Superior temporal gyrus (tissue), 1 donor: ENCODE results near the gene MBNL2.

Source experiments
- DNase-seq: peaks from one replicate; pipeline ENCODE4 v3.0.0-alpha.2; 2016; ENCODE audit errors: extremely low spot score

The MBNL2 gene

DNA sequence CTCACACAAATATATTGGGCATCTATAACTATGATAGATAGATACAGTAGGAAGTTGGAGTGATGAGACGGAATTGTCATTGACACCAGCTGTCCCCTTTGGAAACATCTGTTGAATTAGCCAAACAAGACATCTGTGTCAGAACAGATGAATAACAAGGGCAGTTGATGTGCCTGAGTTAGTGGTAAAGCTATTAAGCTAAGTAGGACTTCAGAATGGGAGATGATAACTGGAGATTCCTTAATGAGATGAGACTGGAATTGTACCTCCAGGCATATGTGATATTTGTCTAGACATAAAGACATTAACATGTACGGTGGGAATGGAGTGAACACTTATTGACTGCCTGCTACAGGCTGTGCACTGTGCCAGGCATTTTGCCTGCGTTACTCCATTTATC, 78.7 kb downstream of the MBNL2 start:
- DNase-seq = no peak

DNA sequence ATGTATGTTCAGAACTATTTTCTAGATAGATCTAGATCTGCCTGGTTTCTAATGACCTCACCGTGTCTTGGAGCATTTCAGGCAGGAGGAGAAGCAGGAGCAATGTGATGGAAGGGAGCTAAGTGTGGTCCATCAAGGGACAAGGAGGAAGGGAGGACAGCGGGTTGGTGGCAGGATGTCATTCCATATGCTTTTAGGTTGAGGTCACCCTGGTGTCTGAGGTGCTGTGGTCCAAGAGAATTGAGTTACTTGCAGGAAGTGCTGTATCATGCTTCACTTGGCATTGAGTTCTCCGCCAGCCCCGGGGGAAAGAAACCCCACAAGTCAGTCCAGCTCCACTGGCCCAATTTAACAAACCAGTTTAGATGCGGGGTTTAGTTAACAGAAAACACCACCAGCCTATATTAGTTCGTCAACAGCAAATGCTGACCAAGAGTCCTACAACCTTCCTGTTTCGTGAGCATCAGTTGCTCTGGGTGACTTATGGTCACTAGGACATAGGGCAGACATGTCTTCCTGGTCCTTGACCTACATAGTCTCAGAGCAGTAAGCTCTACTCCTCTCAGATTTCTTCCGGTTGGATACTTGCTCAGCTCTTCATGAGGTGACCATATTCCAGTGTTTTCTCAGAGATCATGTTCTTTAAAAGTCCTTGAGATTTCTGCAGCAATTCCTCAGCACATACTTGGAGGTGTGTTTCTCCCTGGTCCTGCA, 79.4 kb downstream of the MBNL2 start:
- no peak for DNase-seq

DNA sequence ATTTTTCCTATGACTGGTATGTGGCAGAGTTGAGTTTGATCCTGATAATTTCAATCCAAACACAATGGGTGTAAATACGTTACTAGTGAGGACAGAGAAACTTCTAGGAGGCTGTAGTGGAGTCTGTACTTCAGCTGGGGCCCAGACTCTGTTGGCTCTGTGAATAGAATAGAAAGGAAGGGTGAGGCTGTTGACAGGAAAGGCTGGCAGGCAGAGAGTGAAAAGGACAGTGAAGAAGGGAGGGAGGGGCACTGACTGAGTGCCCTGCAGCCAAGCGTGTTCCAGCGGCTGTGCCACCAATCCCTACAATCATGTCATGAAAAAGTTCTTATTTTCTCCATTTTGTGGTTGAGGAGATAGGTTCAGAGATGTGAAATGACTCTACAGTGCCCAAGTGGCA, 80.5 kb downstream of the MBNL2 start:
- no peak for DNase-seq

DNA sequence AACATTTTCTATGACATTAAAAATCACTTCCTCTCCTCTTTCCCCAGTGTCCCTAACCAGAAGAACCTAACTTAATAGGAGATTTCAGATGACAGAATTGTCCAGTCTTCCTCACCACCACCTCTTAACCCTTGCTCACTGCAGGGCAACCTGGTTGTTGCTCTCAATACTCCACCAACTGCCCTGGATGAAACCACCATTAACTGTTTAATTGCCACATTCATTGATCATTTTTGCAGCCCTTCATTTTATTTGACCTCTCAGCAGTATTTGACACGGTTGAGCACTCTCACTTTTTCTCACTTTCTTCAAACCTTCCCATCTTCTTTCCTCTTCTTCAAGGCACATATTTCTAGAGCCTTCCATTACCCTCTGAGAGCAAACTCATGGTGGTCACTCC, 84.0 kb downstream of the MBNL2 start:
- DNase-seq = no peak

DNA sequence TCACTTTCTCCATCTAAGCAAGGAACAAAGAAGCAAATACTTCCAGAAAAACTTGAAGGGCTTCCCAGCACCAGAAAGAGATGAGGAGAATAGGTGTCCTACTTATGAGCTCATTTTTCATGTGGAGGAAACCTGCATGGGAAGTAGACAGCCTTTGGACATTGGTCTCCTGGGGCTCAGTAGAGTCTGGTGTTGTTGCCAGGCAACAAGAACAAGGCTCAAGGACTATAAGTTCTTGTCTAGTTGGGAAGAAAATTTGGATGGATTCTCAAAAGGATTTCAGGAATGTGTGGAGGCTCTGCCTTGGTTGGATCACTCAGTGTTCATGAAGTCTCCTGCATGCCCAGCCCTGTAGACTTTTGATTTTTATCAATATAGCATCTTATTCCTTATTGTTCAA, 84.5 kb downstream of the MBNL2 start:
- no peak for DNase-seq

DNA sequence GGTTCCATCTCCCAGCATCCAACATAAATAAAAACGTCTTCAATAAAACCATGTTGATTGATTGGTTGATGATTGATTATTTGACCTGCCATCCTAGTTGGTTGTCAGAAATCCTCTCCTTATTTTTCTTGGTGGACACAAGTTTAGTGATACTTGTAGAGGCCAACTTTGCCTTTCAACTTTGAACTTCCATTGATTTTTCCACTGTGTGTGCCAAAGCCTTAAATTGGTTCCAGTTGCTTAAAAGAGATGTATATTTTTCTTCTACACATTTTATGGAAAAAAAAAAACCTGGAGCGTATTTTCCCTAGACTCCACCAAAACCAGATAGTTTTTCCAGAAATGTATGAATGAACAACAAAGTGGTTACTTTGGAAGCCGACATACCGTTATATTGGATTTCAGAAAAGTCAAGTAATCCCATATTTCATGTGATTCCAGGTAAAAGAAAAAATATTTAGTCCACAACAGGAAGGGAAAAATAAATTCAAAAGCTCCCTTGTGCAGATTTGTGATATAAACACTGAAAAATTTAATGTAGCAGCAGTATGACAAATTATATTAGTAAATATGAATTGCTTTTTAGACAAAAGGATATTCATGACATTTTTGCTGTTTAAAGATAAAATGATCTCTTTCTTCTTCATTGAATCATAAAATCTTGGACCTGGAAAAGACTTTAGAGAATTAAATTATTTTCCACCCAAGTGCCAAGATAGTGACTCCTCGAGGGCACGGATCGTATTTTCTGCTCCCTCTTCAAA, 85.2 kb downstream of the MBNL2 start:
- no peak for DNase-seq

DNA sequence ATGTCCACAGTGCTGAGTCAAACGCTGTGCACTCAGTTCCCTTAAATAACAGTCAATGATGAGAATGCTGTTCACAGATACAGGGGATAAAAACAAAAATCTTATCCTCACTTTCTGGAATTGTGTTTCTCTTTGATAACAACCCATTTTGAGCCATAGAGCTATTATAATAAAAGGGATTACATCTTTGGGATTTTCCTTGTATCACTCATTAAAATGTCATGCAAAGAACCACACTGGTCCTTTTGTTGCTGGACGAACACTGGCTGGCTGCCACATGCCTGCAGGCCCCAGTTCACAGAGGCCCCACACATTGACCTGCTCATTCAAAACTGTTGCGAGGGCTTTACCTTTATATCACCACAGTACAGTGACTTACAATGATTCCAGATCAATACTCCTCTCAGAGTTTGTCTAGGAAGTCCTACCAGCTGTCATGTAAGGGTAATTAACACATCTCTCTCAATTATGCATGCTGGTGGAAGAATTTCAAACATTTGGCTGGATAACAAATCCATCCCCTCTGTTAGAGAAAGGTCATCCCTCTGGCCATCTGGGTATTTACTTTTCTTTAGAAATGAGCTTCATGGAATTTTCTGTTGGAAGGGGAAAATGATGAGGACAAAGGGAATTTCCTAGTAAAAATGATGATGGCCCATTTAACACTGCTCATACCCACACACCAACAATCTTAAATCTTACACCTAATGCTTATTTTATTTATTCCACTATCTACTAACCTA, 85.9 kb downstream of the MBNL2 start:
- peak; percentile 87 for DNase-seq

DNA sequence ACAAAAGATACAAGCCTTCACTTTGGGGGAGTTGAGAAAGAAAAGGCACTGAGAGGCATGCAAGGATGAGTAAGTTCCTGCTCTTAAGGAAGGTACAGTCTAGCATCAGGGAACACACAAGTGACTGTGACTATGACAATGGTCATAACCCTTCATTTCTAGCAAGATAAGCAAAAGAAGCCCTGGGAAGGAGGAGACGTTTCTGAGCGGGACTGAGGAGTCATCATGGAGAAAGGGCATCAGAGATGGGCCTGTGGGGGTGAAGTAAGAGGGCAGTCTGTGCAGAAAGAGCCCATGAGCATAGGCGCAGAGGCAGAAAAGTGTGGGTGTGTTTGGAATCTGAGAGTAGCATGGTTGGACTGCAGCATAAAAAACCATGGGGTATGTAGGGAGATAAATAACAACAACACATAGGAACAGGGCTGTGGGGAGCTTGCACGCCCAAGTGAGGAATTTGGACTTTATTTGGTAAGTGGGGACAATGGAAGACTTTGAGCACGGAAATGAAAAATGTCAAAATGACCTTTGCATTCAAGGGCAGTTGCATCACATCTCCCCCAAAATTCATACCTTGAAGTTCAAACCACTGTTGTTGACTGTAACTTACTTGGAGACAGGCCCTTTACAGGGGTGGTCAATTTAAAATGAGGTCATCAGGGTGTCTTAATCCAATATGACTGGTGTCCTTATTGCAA, 86.7 kb downstream of the MBNL2 start:
- no peak for DNase-seq

DNA sequence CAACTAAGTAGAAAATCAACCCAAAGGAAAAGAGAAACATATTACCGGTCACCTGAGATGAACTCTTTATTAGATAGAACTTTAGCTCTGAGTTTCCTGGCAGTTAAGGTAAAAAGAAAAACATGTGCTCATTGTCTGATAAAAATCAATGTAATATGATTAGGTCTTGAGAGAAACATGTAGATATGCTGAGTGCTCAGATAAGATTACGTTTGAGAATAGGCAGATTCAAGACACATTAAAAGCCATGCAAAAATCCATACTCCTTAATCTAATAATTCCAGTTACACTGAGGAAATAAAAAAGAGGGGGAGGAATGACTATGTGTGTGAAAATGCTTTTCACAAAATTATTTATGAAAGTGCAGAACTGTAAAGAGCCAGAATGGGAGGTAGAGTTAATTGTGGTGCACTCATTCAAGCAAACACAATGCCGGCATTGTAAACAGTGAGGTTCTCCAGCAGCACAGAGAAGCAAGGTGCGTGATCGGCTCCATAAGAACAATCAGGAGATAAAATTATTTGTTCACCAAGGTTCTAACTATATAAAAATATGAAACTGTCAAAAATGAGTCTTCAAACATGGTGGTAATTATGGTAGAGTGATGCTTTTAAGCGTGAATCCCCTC, 88.8 kb downstream of the MBNL2 start:
- DNase-seq = no peak

DNA sequence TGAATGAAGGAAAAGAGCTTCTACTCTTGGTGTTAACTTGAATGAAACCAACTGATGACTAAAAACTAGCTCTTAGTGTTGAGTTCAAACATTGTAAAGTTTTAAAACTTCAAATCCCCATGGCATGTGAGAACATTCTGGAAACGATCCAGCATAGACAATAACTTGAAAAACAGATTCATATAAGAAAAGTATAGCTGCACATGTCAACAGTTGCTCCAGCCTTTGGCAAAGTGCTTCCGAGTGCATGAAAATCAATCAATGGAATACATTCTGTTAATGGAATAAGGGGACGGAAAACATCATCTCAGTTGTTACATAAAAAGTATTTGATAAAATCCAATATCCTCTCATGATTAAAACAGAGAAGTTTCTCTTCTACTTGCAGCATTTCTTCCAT, 89.8 kb downstream of the MBNL2 start:
- no peak for DNase-seq

DNA sequence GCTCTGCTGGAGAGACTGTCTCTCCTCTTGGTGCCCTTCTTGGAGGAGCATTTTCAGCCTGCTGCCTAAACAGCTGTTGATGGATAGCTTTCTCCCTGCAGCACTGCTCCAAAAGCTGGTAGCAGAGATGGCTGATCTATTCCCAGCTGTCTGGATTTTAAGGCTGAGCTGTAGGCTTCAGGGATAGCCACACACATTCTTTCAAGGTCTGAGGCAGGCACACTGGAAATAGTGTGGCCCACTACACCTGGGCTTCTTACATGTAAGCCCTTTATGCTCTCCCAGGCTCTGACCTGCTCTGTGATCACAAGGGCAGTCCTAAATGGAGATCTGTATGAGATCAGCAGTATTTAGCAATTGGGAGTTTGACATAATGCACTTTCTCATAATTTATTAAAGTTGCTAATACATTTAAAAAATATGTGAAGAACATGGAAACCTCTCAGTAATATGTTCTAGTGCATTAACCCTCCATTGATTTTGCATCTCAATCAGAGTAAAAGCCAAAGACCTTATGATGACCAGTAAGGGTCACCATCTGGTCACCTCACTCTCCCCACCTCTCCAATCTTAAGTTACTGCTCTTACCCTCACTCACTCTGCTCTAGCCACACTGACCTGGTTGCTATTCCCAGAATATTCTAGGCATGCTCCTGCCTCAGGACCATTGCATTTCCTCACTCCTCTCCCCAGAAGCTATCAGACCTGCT, 91.6 kb downstream of the MBNL2 start:
- DNase-seq = no peak

DNA sequence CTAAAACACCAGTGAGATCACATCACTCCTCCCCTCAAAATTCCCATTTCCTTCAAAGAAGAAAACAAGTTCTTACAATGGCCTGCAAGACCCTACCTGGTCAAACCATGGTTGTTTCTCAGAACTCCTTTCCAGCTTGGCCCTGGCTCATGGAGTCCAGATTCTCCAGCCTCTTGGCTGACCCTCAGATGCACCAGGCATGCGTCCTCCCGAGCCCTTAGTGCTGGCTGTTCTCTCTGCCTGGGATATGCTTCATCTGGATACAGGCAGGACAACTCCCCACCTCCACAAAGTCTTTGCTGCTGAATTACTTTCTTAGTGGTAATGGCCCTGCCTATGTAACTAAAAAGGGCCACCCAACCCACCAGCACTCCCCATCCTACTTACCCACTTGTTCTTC, 94.3 kb downstream of the MBNL2 start:
- no peak for DNase-seq

DNA sequence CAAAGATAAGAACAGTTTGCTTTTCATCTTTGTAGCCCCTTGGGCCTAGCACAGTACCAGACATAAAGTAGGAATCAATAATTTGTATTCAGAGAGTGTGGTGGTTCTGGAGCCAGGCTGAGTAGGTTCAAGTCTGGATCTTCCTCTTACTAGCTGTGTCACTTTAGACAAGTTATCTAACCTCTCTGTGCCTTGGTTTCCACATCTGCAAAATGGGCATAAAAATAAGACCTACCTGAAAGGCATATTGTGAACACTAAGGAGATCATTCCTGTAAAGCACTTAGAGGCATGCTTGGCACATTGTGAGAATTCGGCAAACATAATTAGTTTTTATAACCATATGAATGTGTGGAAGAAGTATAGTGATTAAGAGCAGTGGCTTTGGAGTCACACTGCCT, 95.8 kb downstream of the MBNL2 start:
- DNase-seq = no peak

DNA sequence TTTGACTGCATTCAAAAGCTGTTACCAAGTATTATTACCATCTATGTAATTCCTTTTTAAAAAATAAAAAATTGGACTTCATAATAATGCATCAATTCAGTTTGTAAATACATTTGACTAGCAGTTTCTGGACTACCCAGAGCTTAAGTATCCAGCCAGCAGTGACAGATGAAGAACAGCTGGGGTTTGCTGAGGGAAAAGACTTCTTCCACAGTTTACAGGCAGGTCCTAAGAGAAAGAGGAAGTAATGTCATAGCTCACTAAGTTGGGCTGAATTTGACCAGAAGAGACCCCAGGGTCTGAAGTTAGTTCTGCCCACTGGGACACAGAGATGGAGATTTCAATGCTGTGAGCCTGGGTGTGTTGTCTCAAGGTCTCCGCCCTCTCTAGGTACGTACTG, 96.4 kb downstream of the MBNL2 start:
- no peak for DNase-seq

DNA sequence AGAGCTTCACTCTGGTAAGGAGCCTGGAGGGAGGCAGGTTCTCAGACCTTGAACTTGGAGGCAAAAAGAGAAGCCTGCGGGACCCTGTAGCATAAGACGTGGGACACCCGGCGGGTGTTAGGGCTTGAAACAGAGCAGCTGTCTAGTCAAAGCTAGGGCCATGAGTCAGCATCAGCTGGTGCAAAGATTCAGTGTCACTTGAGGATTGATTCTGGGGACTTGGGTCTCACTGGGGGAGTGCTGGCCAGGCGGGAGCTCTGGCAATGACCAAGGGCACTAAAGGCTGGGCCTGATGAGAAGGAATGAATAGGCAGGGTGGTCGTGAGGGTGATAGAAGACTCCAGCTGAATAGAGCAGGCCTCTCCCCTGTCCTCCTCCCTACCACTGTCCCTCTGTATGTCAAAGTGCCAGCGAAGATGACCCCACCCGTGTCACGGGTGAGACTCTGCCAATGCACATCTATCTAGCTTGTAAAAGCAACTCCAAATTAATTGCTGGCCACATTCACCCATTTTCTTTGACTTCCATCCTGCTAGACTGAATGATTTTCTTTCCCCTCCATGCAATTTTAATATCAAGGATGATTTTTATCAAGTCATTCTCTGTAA, 97.1 kb downstream of the MBNL2 start:
- no peak for DNase-seq

DNA sequence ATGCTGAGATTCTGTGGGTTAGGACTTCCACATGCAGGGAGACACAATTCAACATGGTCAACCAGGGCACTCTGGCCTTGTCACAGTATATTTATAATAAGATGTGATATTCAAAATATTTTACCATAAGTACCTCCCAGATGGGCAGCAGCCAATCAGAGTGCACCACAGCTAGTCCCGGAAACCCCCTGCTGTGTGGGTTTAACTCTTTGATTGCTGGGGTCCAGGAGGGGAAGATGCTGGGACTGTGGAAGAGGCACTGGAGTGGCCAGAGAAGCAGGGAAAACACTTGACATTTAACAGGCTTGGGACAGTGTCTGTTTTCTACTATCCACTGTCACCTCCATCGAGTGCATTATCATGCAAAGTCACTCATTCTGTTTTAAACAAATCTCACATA, 99.0 kb downstream of the MBNL2 start:
- no peak for DNase-seq

DNA sequence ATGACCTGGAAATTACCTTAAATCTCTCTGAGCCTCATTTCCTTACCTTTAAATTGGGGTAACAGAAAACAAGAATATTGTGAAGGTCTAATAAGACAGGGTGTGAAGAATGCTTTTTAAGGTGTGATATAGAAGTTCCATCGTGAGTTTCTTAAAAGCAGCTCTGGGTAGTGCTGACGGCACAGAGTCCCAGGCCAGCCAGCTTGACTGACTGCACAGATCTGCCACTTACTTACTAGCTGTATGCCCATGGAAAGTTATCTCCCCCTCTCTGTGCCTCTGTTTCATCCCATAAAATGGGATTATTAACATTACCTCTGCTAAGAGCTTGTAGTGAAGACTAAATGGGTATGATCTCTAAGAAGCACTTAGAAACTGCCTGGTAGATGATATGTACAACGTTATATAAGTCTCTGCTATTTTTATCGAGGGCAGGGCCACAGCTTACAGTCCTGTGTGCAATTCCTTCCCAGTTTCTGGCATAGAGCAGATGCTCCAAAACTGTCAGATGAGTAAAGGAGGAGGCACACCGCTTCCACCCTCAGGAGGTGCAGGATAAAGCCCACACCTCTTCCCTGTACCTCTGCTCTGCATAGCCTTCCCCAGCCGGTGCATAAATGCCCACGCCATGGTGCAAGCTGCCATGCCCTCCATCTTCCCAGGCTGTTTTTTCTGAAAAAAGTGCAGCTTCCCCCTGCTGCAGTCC, 99.6 kb downstream of the MBNL2 start:
- DNase-seq = no peak

DNA sequence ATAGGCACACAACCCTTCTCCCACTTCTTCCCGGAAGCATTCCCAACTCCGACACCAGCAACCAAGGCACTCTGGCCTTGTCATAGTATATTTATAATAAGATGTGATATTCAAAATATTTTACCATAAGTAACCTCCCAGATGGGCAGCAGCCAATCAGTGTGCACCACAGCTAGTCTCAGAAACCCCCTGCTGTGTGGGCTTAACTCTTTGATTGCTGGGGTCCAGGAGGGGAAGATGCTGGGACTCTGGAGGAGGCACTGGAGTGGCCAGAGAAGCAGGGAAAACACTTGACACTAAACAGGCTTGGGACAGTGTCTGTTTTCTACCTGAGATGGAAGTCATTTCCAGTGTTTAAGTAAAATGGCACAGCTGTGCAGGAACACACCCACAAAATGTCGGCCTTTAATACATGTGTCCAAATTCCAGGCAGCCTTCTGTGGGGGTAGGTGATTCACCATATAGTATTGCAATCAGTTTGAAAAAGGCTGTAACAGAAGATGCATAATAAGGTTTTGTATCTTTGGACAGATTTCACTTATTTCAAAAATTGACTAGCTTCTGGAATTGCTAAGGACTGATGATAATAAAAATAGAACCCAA, 100.7 kb downstream of the MBNL2 start:
- DNase-seq = no peak

DNA sequence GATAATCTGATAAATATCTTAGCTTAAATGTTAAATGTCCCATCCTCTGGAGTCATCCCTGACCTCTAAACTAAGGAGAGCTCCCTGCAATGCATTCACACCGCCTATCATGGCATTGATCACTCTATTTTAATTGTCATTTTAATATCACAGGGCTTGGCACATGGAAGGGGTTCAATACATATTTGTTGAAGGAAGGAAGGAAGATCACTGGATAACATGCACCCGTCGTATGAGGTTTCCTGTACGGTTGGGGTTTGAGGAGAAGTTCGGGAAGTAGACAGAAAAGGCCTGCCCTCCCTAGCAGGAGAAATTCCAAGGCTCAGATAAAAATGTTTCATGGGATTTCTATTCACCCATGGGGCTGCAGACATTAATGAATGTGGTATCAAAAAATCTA, 102.0 kb downstream of the MBNL2 start:
- DNase-seq = no peak

DNA sequence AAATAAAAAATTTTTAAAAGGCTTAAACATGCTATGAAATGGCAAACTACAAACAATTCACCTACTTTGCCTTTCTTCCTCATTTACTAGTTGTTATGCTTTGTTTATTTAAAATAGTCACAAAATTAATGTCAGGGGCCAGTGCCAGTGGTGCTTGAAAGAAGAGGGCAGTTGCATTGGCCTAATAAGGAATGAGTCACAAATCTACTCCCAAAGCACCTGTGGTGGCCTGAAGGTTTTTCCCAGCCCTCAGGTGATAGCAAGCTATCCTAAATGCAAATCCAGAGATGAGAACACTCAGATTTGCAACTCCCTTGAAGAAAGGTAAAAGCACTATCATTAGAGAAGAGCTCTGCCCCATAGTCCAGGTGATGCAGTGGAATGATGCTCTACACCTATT, 103.6 kb downstream of the MBNL2 start:
- no peak for DNase-seq
